SJSA1 (cell line): ENCODE results near the gene TMEFF2. TPM values are rescaled to one million over a fixed set of nuclear protein-coding genes. Genes with fewer than 3 reads are reported as not detected.

Source experiments
- DNase-seq, 2 experiments: peaks; one replicate each; pipeline ENCODE4 v3.0.0-alpha.2; 2015 to 2020; ENCODE audit warnings: low spot score in 2 of 2, low read depth in 1 of 2
- H3K27ac ChIP-seq: fragments of 250-450 bp; sonication (Bioruptor Pico); 2 replicates; pipeline ENCODE4 v1.5.1; 2020; ENCODE audit warnings: mild to moderate bottlenecking, moderate library complexity
- H3K27me3 ChIP-seq: fragments of 250-450 bp; sonication (Bioruptor Pico); replicated peaks from 2 replicates; pipeline ENCODE4 v1.5.1; 2020; ENCODE audit warnings: mild to moderate bottlenecking, moderate library complexity
- H3K36me3 ChIP-seq: fragments of 250-450 bp; sonication (Bioruptor Pico); 2 replicates; pipeline ENCODE4 v1.5.1; 2020; ENCODE audit warnings: mild to moderate bottlenecking
- H3K4me1 ChIP-seq: fragments of 250-450 bp; sonication (Bioruptor Pico); replicated peaks from 2 replicates; pipeline ENCODE4 v1.6.1; 2021; ENCODE audit warnings: mild to moderate bottlenecking
- H3K4me3 ChIP-seq: fragments of 250-450 bp; sonication (Bioruptor Pico); 2 replicates; pipeline ENCODE4 v1.5.1; 2020; ENCODE audit warnings: mild to moderate bottlenecking
- H3K9me3 ChIP-seq: fragments of 250-450 bp; sonication (Bioruptor Pico); replicated peaks from 2 replicates; pipeline ENCODE4 v1.5.1; 2020; ENCODE audit warnings: mild to moderate bottlenecking
- total RNA-seq: library from RNA; depleted of rRNA; stranded (reverse); fragments of >200 nt; shearing (Covaris generic); gene quantifications from 2 replicates; pipeline ENCODE4 v1.2.3, GENCODE V29; 2014

Gene TMEFF2
- total RNA-seq, 1 experiment from 2014 or later = 0.16 TPM

- no peak overlapping the region for H3K4me3 ChIP-seq
- H3K27me3 ChIP-seq = no peaks in the 10 kb centered on the region
- H3K27ac ChIP-seq = no peak overlapping the region
- H3K9me3 ChIP-seq = no peaks in the 10 kb centered on the region
- no peak for DNase-seq
- no peaks in the 10 kb centered on the region for H3K4me1 ChIP-seq
- no peaks in the 10 kb centered on the region for H3K36me3 ChIP-seq
Observed at GRCh38 chr2:191968120-191968519, 226.6 kb downstream of the TMEFF2 start.

GRCh38 chr2:191965733-191966132 lies 229.0 kb downstream of the TMEFF2 start:
- no peak for DNase-seq
- Histone ChIP-seq H3K4me3 (no peak overlapping the region), H3K27ac (no peak overlapping the region), H3K36me3 (no peaks in the 10 kb centered on the region), H3K4me1 (no peaks in the 10 kb centered on the region), H3K9me3 (no peaks in the 10 kb centered on the region), H3K27me3 (no peaks in the 10 kb centered on the region)

GRCh38 chr2:191961556-191961955 lies 233.2 kb downstream of the TMEFF2 start:
- Histone ChIP-seq H3K4me1 (0 out of 2 replicates have a peak, but pooled peaks cover 5% of the 10 kb centered on the region), H3K36me3 (no peaks in the 10 kb centered on the region), H3K27me3 (no peaks in the 10 kb centered on the region), H3K27ac (no peak overlapping the region), H3K9me3 (no peaks in the 10 kb centered on the region), H3K4me3 (no peak overlapping the region)
- DNase-seq = no peak

- Histone ChIP-seq H3K27me3 (no peaks in the 10 kb centered on the region), H3K9me3 (no peaks in the 10 kb centered on the region), H3K4me3 (no peak overlapping the region), H3K36me3 (no peaks in the 10 kb centered on the region), H3K4me1 (0 out of 2 replicates have a peak, but pooled peaks cover 5% of the 10 kb centered on the region), H3K27ac (no peak overlapping the region)
- no peak for DNase-seq
Observed at GRCh38 chr2:191959209-191959608, 235.5 kb downstream of the TMEFF2 start.

- no peak for DNase-seq
- no peak overlapping the region for H3K4me3 ChIP-seq
- no peaks in the 10 kb centered on the region for H3K27me3 ChIP-seq
- no peaks in the 10 kb centered on the region for H3K9me3 ChIP-seq
- no peaks in the 10 kb centered on the region for H3K36me3 ChIP-seq
- H3K4me1 ChIP-seq = 0 out of 2 replicates have a peak, but pooled peaks cover 5% of the 10 kb centered on the region
- no peak overlapping the region for H3K27ac ChIP-seq
Observed at GRCh38 chr2:191957996-191958860, 236.5 kb downstream of the TMEFF2 start.

GRCh38 chr2:191954451-191954850 lies 240.3 kb downstream of the TMEFF2 start:
- H3K36me3 ChIP-seq = no peaks in the 10 kb centered on the region

GRCh38 chr2:191952515-191953270 lies 242.0 kb downstream of the TMEFF2 start:
- Histone ChIP-seq H3K4me3 (no peak overlapping the region), H3K27me3 (no peaks in the 10 kb centered on the region), H3K27ac (no peak overlapping the region), H3K9me3 (no peaks in the 10 kb centered on the region), H3K4me1 (peaks cover 7% of the 10 kb centered on the region), H3K36me3 (no peaks in the 10 kb centered on the region)
- no peak for DNase-seq

More at GRCh38 chr2:191954451-191954850, 240.3 kb downstream of the TMEFF2 start:
- no peak overlapping the region for H3K27ac ChIP-seq
- DNase-seq = no peak
- no peak overlapping the region for H3K4me3 ChIP-seq
- H3K27me3 ChIP-seq = no peaks in the 10 kb centered on the region
- H3K4me1 ChIP-seq = peaks cover 12% of the 10 kb centered on the region
- no peaks in the 10 kb centered on the region for H3K9me3 ChIP-seq

- H3K27ac ChIP-seq = no peak overlapping the region
- no peak for DNase-seq
- H3K9me3 ChIP-seq = no peaks in the 10 kb centered on the region
- H3K4me1 ChIP-seq = peaks cover 7% of the 10 kb centered on the region
- H3K27me3 ChIP-seq = no peaks in the 10 kb centered on the region
- no peaks in the 10 kb centered on the region for H3K36me3 ChIP-seq
- H3K4me3 ChIP-seq = no peak overlapping the region
Observed at GRCh38 chr2:191951832-191952231, 242.9 kb downstream of the TMEFF2 start.

GRCh38 chr2:191951376-191951775 lies 243.4 kb downstream of the TMEFF2 start:
- H3K27ac ChIP-seq = no peak overlapping the region
- H3K9me3 ChIP-seq = no peaks in the 10 kb centered on the region
- no peaks in the 10 kb centered on the region for H3K36me3 ChIP-seq

GRCh38 chr2:191950132-191950874 lies 244.4 kb downstream of the TMEFF2 start:
- no peak overlapping the region for H3K4me3 ChIP-seq
- H3K27me3 ChIP-seq = no peaks in the 10 kb centered on the region
- H3K9me3 ChIP-seq = no peaks in the 10 kb centered on the region
- H3K36me3 ChIP-seq = no peaks in the 10 kb centered on the region
- peak in 1 of 2 experiments; percentile 28 for DNase-seq
- peaks cover 7% of the 10 kb centered on the region for H3K4me1 ChIP-seq
- peak overlapping the region; percentile 36 for H3K27ac ChIP-seq

More at GRCh38 chr2:191951376-191951775, 243.4 kb downstream of the TMEFF2 start:
- no peak for DNase-seq
- H3K4me3 ChIP-seq = no peak overlapping the region
- H3K4me1 ChIP-seq = peaks cover 7% of the 10 kb centered on the region
- no peaks in the 10 kb centered on the region for H3K27me3 ChIP-seq

- Histone ChIP-seq H3K27me3 (no peaks in the 10 kb centered on the region), H3K4me3 (no peak overlapping the region), H3K9me3 (no peaks in the 10 kb centered on the region), H3K27ac (no peak overlapping the region), H3K4me1 (peaks cover 7% of the 10 kb centered on the region), H3K36me3 (no peaks in the 10 kb centered on the region)
- DNase-seq = no peak
Observed at GRCh38 chr2:191947235-191947634, 247.5 kb downstream of the TMEFF2 start.

GRCh38 chr2:191946471-191947182 lies 248.1 kb downstream of the TMEFF2 start:
- Histone ChIP-seq H3K4me1 (peaks cover 7% of the 10 kb centered on the region), H3K9me3 (no peaks in the 10 kb centered on the region), H3K27ac (no peak overlapping the region), H3K27me3 (no peaks in the 10 kb centered on the region), H3K36me3 (no peaks in the 10 kb centered on the region), H3K4me3 (no peak overlapping the region)
- DNase-seq = no peak

- Histone ChIP-seq H3K4me1 (peaks cover 6% of the 10 kb centered on the region), H3K27me3 (no peaks in the 10 kb centered on the region), H3K9me3 (no peaks in the 10 kb centered on the region), H3K36me3 (no peaks in the 10 kb centered on the region), H3K4me3 (no peak overlapping the region), H3K27ac (no peak overlapping the region)
- DNase-seq = no peak
Observed at GRCh38 chr2:191945623-191946022, 249.1 kb downstream of the TMEFF2 start.
